NB4 (cell line): ENCODE data around the gene MAPRE3.

Experiments
- DNase-seq: peaks from one replicate; pipeline ENCODE4 v3.0.0; 2010; ENCODE audit warnings: low read depth
- H3K4me3 ChIP-seq: one replicate; pipeline ENCODE4 v1.5.1; 2011; ENCODE audit warnings: mild to moderate bottlenecking, low read depth, low read length, moderate library complexity
- MYC ChIP-seq: IDR thresholded peaks from 2 replicates; pipeline ENCODE4 v1.6.1; 2011; ENCODE audit warnings: low read depth, low read length
- POLR2A ChIP-seq: IDR thresholded peaks from 2 replicates; pipeline ENCODE4 v1.6.1; 2011; ENCODE audit warnings: mild to moderate bottlenecking; ENCODE audit not compliant: insufficient read length; ENCODE audit errors: extremely low read depth
- TF ChIP-seq, protein P1 (sequence below): IDR thresholded peaks from 2 replicates; pipeline ENCODE4 v1.6.1; 2011; ENCODE audit warnings: low read depth, low read length
- TF ChIP-seq, protein P2 (sequence below): IDR thresholded peaks from one replicate; pipeline ENCODE4 v1.5.1; 2012; ENCODE audit warnings: low read depth, low read length

Gene MAPRE3

DNA sequence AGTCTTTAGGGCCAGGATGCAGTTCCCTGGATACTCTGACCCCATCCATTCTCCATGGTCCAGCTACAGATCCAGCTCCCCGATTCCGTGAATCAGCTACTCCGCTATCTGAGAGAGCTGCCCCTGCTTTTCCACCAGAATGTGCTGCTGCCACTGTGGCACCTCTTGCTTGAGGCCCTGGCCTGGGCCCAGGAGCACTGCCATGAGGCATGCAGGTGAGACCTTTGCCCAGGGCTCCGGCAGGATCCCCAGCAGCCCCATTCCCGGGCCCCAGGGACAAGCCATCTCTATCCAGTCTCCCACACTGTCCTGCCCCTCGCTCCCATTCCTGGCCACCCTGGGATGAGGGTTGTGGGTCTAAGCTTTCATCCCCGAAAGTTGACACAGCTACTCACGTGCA lies 69.8 kb downstream of the MAPRE3 start:
- TF ChIP-seq, protein P1, sequence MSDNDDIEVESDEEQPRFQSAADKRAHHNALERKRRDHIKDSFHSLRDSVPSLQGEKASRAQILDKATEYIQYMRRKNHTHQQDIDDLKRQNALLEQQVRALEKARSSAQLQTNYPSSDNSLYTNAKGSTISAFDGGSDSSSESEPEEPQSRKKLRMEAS: no peak
- TF ChIP-seq, protein P2, sequence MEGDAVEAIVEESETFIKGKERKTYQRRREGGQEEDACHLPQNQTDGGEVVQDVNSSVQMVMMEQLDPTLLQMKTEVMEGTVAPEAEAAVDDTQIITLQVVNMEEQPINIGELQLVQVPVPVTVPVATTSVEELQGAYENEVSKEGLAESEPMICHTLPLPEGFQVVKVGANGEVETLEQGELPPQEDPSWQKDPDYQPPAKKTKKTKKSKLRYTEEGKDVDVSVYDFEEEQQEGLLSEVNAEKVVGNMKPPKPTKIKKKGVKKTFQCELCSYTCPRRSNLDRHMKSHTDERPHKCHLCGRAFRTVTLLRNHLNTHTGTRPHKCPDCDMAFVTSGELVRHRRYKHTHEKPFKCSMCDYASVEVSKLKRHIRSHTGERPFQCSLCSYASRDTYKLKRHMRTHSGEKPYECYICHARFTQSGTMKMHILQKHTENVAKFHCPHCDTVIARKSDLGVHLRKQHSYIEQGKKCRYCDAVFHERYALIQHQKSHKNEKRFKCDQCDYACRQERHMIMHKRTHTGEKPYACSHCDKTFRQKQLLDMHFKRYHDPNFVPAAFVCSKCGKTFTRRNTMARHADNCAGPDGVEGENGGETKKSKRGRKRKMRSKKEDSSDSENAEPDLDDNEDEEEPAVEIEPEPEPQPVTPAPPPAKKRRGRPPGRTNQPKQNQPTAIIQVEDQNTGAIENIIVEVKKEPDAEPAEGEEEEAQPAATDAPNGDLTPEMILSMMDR: no peak
- TF ChIP-seq MYC (no peak), POLR2A (no peak)
- no peak for DNase-seq
- H3K4me3 ChIP-seq: no peak overlapping the region

DNA sequence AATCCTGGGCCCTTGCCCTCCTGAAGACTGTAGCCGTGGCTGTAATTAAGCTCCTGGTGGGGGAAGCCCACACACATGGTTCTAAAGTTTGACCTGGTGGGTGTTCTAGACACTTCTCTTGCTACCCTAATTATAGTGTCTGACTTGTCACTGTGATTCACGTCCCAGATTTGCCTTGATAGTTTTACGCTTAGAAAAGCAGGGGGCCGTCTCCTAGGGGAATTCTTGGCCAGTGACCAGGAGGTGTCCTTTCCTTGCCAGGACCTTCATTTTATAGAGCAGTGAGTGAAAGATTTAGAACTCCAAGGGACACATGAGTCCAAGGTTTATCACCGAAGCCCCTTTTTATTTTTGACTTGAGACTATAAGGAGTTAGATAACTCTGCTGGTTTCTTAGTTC lies 71.3 kb downstream of the MAPRE3 start:
- no peak for DNase-seq
- TF ChIP-seq POLR2A: no peak
- TF ChIP-seq, protein P2: no peak
- no peak for TF ChIP-seq MYC
- TF ChIP-seq, protein P1: no peak
- H3K4me3 ChIP-seq: no peak overlapping the region

DNA sequence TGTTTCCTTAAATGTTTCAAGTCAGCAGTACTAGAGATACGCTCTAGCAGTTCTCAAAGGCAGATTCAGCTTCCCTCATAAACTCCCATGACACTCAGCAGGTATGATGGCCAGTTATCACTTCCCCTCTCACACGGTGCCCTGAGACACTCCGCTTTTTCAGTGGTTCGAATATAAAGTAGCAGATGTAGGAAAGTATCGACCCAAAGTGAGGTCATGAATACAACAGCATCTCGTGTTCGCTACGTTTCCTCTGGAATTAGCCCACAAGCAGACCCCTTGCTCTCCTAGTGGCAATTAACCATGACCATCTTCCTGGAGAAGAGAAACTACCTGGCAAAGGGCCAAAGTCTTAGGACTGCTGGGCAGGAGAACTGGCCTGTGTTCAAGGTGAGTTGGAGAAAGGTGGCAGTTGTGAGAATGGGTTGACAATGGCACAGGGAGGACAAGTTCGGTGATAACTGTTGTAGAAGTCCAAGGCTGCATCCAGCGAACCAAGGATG lies 71.8 kb downstream of the MAPRE3 start:
- H3K4me3 ChIP-seq: no peak overlapping the region
- TF ChIP-seq MYC (no peak), POLR2A (no peak)
- TF ChIP-seq, protein P2: no peak
- DNase-seq: no peak

DNA sequence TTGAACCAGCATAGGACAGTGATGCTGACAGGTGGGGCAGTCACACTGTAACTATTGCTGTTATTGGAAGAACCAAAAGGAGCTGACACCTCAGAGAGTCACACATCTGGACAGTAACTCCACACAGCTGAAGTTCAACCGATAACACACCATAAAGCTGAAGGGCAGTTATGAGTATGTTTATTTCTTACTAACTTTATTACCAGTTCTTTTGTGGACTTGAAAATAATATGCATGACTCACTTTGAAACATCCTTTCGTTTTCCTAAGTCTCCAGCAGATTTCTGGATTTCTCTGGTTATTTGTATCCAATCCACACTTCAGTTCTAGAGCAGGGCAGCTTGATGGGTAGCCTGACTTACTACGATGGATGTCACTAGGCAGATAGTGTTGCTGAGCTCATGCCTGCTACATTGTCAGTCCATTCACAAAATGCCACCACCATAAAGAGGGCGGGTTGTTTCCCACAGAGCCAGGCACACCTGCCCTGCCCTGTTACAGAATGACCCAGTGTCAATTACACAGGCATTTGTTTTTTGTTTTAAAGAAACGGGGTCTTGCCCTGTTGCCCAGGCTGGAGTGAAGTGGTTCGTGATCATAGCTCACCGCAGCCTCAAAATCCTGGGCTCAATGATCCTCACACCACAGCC lies 72.7 kb downstream of the MAPRE3 start:
- no peak for TF ChIP-seq POLR2A
- TF ChIP-seq, protein P2: no peak
- TF ChIP-seq, protein P1: no peak
- no peak for TF ChIP-seq MYC
- H3K4me3 ChIP-seq: no peak overlapping the region
- DNase-seq: no peak

DNA sequence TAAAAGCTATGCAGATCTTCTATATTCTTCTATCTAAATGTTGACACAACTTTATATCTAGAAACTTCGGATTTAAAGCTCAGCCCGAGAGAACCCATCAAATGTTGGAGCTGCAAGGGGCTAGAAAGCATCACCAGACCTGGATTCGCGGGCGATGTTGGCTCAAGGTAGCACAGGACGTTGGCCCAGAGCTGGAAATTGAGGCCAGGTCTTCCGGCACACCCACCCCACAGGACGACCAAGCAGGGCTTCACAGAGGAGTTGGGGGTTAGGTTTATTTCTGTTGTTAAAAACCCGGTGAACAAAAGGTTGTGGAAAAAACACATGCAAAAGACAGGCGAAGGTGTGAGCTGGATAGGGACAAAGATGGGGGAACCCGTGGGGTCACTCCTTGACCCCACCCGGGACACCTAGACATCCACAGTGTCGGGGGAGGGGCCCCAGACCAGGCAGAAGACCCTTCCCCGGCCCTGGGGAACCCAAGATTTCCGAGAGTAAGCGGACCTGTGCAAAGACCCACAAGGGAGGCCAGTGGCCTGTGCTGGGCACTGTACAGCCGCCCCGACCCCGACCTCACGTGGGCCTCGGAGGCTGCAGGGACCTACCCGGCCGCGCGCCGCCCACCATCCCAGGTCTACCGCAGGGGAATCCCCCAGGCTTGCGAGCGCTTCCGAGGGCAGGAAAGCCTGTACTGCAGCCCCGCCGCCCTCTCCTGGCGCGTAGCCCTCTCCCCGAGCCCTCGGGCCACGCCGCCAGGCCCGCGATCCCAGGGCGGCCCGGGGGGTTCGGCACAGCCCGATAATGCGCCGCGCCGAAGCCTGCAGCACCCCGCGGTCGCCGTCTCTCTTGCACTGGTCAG lies 79.2 kb downstream of the MAPRE3 start:
- H3K4me3 ChIP-seq: peak overlapping the region; percentile 78
- no peak for DNase-seq
- TF ChIP-seq, protein P2: no peak
- 0 out of 2 replicates have a peak, but pooled peaks have one; percentile 11 for TF ChIP-seq MYC
